Esophagus squamous epithelium (tissue), 4 donors: ENCODE data around the gene LBR.

Experiments used
- CTCF ChIP-seq, 6 experiments: fragments of 450-650 bp in 4 of 6; fragments of 200-600 bp in 2 of 6; sonication (generic) in 2 of 6; IDR thresholded peaks; one replicate each; pipeline ENCODE4 v1.5.1; 2016 to 2019; ENCODE audit warnings: antibody characterized with exemption in 6 of 6, mild to moderate bottlenecking in 4 of 6, moderate library complexity in 4 of 6
- POLR2A ChIP-seq, 4 donors: fragments of 450-650 bp; IDR thresholded peaks; one replicate each; pipeline ENCODE4 v1.6.1; 2017; ENCODE audit warnings: antibody characterized with exemption in 4 of 4, mild to moderate bottlenecking in 4 of 4, moderate library complexity in 3 of 4

GRCh38 chr1:225355863-225356262, 72.0 kb downstream of the LBR start:
- TF ChIP-seq CTCF (IDR thresholded peaks at IDR 0.05) (no peak), POLR2A (IDR thresholded peaks at IDR 0.05) (no peak)
